ENCODE data around the gene PROS1.
"Not testable (repeated sequence)": the region's sequence is repeated elsewhere in the genome, so short reads cannot be mapped to it uniquely, and the experiment has no call there.

PROS1 gene

DNA sequence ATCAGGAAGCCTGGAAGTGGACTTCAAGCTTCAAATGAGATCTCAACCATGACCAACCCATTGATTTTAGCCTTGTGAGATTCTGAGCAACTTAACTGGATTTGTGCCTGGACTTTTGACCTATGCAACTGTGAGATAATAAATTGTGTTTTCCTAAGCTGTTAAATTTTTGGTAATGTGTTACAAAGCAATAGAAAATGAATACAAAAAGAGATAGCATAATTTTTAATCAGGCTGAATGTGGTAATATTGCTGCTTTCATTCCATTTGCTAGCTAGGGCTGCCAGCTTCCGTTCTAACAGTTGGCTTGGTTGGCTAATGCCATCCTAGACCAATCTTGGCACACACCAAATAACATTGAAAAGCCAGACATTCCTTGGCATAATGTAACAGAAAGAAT, 12.2 kb downstream of the PROS1 start:
- Histone ChIP-seq H3K36me3 (ENCODE audit: control insufficient read depth, insufficient read depth, low read length) (no peaks in the 10 kb centered on the region), H3K9ac (ENCODE audit: low read length) (no peak overlapping the region), H3K4me1 (ENCODE audit: control insufficient read depth, insufficient read depth, low read length) (no peaks in the 10 kb centered on the region), H3K27me3 (ENCODE audit: control insufficient read depth, insufficient read depth, low read length) (no peaks in the 10 kb centered on the region), H3K27ac (ENCODE audit: low read depth, low read length) (no peak overlapping the region), H3K4me3 (ENCODE audit: low read length) (no peak overlapping the region)

- H3K4me3 ChIP-seq (ENCODE audit: low read length), result no peak overlapping the region
- H3K9ac ChIP-seq (ENCODE audit: low read length), result no peak overlapping the region
- no peaks in the 10 kb centered on the region for H3K4me1 ChIP-seq (ENCODE audit: control insufficient read depth, insufficient read depth, low read length)
- H3K27me3 ChIP-seq (ENCODE audit: control insufficient read depth, insufficient read depth, low read length), result no peaks in the 10 kb centered on the region
- no peak overlapping the region for H3K27ac ChIP-seq (ENCODE audit: low read depth, low read length)
- H3K36me3 ChIP-seq (ENCODE audit: control insufficient read depth, insufficient read depth, low read length), result no peaks in the 10 kb centered on the region
Measured at GRCh38 chr3:93961026-93961425, 12.7 kb downstream of the PROS1 start.

DNA sequence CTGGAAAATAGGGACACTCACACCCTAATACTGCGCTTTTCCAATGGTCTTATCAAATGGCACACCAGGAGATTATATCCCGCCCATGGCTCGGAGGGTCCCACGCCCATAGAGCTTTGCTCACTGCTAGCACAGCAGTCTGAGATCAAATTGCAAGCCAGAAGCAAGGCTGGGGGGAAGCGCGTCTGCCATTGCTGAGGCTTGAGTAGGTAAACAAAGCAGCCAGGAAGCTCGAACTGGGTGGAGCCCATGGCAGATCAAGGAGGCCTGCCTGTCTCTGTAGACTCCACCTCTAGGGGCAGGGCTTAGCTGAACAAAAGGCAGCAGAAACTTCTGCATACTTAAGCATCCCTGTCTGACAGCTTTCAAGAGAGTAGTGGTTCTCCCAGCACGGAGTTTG, 23.7 kb downstream of the PROS1 start:
- H3K9ac ChIP-seq (ENCODE audit: low read length); H3K4me1 ChIP-seq (ENCODE audit: control insufficient read depth, insufficient read depth, low read length); H3K27me3 ChIP-seq (ENCODE audit: control insufficient read depth, insufficient read depth, low read length); H3K27ac ChIP-seq (ENCODE audit: low read depth, low read length); H3K36me3 ChIP-seq (ENCODE audit: control insufficient read depth, insufficient read depth, low read length); H3K4me3 ChIP-seq (ENCODE audit: low read length): not testable (repeated sequence)

DNA sequence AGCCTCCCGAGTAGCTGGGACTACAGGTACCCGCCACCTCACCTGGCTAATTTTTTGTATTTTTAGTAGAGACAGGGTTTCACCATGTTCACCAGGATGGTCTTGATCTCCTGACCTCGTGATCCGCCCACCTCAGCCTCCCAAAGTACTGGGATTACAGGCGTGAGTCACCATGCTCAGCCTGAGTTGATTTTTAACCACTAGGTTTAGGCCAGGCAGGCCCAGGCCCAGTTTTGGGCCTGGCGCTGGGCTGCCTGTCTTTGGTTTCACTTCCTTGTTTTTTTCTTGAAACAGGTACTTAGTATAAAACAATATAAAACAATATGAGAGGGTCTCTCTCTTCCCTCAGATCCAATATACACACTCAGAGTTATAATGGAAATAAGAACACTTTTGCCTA, 36.2 kb downstream of the PROS1 start:
- H3K4me3 ChIP-seq (ENCODE audit: low read length); H3K4me1 ChIP-seq (ENCODE audit: control insufficient read depth, insufficient read depth, low read length); H3K9ac ChIP-seq (ENCODE audit: low read length); H3K27ac ChIP-seq (ENCODE audit: low read depth, low read length); H3K27me3 ChIP-seq (ENCODE audit: control insufficient read depth, insufficient read depth, low read length); H3K36me3 ChIP-seq (ENCODE audit: control insufficient read depth, insufficient read depth, low read length): not testable (repeated sequence)

DNA sequence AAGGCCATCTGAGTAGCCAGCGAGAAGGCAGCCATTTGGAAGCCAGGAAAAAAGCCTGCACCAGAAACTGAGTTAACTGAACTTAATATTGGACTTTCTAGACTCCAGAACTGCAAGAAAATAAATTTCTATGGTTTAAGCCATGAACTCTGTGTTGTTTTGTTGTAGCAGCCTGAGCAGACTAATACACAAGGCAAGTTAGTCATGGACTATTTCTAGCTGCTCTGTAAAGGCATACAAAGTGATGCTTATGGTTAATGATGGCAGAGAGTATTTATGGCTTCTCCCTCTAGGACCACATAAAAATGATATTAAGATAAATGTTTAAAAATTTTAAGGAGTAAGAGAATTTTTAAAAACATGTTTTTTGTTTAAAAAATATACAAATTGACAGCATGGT, 37.1 kb downstream of the PROS1 start:
- Histone ChIP-seq H3K27ac (ENCODE audit: low read depth, low read length) (no peak overlapping the region), H3K27me3 (ENCODE audit: control insufficient read depth, insufficient read depth, low read length) (no peaks in the 10 kb centered on the region), H3K9ac (ENCODE audit: low read length) (no peak overlapping the region), H3K4me1 (ENCODE audit: control insufficient read depth, insufficient read depth, low read length) (no peaks in the 10 kb centered on the region), H3K36me3 (ENCODE audit: control insufficient read depth, insufficient read depth, low read length) (no peaks in the 10 kb centered on the region), H3K4me3 (ENCODE audit: low read length) (no peak overlapping the region)

DNA sequence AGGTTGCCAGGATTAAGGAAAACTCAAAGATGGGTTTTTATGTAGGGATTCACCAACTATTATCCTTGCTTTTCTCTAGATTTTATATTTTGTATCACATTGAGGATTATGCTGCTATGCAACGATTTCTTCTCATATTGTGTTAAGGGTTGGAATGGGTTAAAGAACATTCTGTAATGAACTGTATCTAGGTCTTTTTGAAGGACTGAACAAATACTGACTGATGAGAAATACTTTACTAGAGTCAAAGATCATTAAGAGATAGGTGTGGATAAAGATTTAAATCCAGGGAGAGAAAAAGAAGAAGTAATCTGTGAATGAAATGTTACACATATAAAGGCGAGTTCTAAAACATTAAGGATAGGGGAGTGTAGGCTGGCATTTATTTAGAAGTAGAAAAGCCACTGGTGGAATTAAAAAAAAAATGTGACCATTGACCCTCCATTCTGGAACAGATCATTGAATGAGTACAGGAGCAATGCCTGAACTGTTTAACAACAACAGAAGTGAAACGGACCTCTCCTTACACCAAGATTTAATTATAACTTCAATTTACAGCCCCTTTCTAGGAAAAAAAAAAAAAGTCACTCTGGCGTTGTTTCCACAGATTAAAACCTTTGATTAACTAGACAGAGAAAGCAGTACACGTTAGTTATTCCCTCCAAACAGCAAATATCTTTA, 39.2 kb downstream of the PROS1 start:
- no peaks in the 10 kb centered on the region for H3K4me1 ChIP-seq (ENCODE audit: control insufficient read depth, insufficient read depth, low read length)
- no peaks in the 10 kb centered on the region for H3K27me3 ChIP-seq (ENCODE audit: control insufficient read depth, insufficient read depth, low read length)
- no peak overlapping the region for H3K27ac ChIP-seq (ENCODE audit: low read depth, low read length)
- no peak overlapping the region for H3K4me3 ChIP-seq (ENCODE audit: low read length)
- H3K9ac ChIP-seq (ENCODE audit: low read length), result no peak overlapping the region
- H3K36me3 ChIP-seq (ENCODE audit: control insufficient read depth, insufficient read depth, low read length), result no peaks in the 10 kb centered on the region

DNA sequence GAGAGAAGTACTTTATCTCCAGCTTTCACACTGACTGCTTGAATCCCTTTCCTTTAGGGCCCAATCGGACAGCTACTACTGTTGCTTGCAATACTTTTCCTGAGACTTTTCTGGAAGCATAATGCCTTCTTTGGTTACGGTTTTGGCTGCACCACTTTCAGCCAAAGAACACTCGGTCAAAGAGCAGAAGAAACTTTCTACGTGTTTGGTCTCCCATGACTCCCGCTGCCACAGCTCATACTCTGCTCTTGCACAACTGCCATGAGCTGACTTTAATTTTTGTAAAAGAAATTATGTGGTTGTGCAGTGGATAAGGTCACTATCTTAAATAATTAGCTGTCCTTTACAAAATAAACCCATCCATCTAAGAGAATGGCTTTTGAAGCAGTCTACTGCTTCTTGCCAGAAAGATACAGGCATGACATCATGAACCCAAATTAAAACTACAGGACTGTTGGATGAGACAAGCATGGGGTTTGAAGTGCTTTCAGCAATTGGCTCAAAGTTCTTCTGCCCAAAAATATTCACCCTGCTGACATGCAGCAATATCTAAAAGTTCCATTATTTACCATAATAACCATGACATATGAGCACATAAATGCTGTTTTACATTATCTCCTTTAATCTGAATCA, 42.0 kb downstream of the PROS1 start:
- Histone ChIP-seq H3K4me3 (ENCODE audit: low read length) (no peak overlapping the region), H3K36me3 (ENCODE audit: control insufficient read depth, insufficient read depth, low read length) (no peaks in the 10 kb centered on the region), H3K27ac (ENCODE audit: low read depth, low read length) (no peak overlapping the region), H3K4me1 (ENCODE audit: control insufficient read depth, insufficient read depth, low read length) (no peaks in the 10 kb centered on the region), H3K9ac (ENCODE audit: low read length) (no peak overlapping the region), H3K27me3 (ENCODE audit: control insufficient read depth, insufficient read depth, low read length) (no peaks in the 10 kb centered on the region)

DNA sequence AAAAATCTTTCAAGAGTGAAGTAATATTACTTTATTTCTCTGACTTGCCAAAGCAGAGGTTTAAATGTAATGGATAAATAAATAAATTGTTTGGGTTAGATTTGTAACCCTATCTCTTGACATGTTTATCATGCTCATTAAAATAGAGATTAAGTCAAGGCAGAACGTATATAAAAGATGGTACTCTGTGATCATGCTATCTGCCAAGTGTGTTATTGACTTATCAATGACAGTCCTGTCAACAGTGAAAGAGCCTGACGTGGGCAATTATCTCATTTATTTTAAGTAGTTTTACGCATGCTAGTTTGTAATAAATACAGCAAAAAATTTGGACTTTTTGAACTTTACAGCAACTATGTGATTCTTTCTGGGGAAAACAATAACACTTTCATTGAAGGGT, 43.7 kb downstream of the PROS1 start:
- Histone ChIP-seq H3K27ac (ENCODE audit: low read depth, low read length) (no peak overlapping the region), H3K4me1 (ENCODE audit: control insufficient read depth, insufficient read depth, low read length) (no peaks in the 10 kb centered on the region)

DNA sequence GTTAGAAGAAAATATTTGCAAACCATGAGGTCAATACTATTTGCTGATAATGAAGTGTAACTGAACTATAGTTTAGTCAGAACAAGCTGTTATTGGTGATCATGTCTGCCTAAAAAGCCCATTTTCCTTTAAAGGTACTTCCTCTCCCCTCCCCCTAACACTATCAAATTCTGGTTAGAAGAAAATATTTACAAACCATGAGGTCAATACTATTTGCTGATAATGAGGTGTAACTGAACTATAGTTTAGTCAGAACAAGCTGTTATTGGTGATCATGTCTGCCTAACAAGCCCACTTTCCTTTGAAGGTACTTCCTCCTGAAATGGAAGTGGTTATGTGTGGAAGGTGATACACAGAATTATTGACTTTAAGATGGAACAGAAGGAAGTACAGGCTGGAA, 46.9 kb downstream of the PROS1 start:
- Histone ChIP-seq H3K9ac (ENCODE audit: low read length) (no peak overlapping the region), H3K27ac (ENCODE audit: low read depth, low read length) (no peak overlapping the region), H3K27me3 (ENCODE audit: control insufficient read depth, insufficient read depth, low read length) (no peaks in the 10 kb centered on the region), H3K36me3 (ENCODE audit: control insufficient read depth, insufficient read depth, low read length) (no peaks in the 10 kb centered on the region), H3K4me3 (ENCODE audit: low read length) (no peak overlapping the region), H3K4me1 (ENCODE audit: control insufficient read depth, insufficient read depth, low read length) (no peaks in the 10 kb centered on the region)

More for the DNA sequence above, 43.7 kb downstream of the PROS1 start:
- no peaks in the 10 kb centered on the region for H3K36me3 ChIP-seq (ENCODE audit: control insufficient read depth, insufficient read depth, low read length)
- H3K27me3 ChIP-seq (ENCODE audit: control insufficient read depth, insufficient read depth, low read length), result no peaks in the 10 kb centered on the region
- no peak overlapping the region for H3K4me3 ChIP-seq (ENCODE audit: low read length)
- no peak overlapping the region for H3K9ac ChIP-seq (ENCODE audit: low read length)

DNA sequence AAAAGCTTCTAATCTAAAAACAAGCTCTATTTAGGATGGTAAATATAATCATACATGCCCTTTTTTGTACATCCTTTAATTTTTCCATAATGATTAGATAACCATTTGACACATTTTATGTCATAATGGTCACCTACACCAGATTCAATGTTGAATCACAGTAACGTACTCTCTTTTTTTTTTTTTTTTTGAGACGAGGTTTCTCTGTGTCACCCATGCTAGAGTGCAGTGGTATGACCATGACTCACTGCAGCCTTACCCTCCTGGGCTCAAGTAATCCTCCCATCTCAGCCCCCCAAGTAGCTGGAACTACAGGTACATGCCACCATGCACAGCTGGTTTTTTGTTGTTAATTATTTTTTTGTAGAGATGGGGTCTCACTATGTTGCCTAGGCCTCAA, 49.2 kb downstream of the PROS1 start:
- Histone ChIP-seq H3K27ac (ENCODE audit: low read depth, low read length) (no peak overlapping the region), H3K27me3 (ENCODE audit: control insufficient read depth, insufficient read depth, low read length) (no peaks in the 10 kb centered on the region), H3K4me1 (ENCODE audit: control insufficient read depth, insufficient read depth, low read length) (no peaks in the 10 kb centered on the region), H3K4me3 (ENCODE audit: low read length) (no peak overlapping the region), H3K9ac (ENCODE audit: low read length) (no peak overlapping the region), H3K36me3 (ENCODE audit: control insufficient read depth, insufficient read depth, low read length) (no peaks in the 10 kb centered on the region)

GRCh38 chr3:93923006-93923405, 50.7 kb downstream of the PROS1 start:
- H3K4me1 ChIP-seq (ENCODE audit: control insufficient read depth, insufficient read depth, low read length), result no peaks in the 10 kb centered on the region
- H3K4me3 ChIP-seq (ENCODE audit: low read length), result no peak overlapping the region
- H3K9ac ChIP-seq (ENCODE audit: low read length), result no peak overlapping the region
- H3K27me3 ChIP-seq (ENCODE audit: control insufficient read depth, insufficient read depth, low read length), result no peaks in the 10 kb centered on the region
- no peaks in the 10 kb centered on the region for H3K36me3 ChIP-seq (ENCODE audit: control insufficient read depth, insufficient read depth, low read length)
- no peak overlapping the region for H3K27ac ChIP-seq (ENCODE audit: low read depth, low read length)

DNA sequence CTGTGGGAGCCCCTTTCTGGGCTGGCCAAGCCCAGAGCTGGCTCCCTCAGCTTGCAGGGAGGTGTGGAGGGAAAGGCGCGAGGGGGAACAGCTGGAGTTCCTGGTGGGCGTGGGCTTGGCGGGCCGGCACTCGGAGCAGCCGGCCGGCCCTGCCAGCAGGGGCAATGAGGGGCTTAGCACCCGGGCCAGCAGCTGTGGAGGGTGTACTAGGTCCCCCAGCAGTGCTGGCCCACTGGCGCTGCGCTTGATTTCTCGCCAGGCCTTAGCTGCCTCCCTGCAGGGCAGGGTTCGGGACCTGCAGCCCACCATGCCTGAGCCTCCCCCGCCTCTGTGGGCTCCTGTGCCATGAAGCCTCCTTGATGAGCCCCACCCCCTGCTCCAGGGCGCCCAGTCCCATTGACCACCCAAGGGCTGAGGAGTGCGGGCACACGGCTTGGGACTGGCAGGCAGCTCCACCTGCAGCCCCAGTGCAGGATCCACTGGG, 56.1 kb downstream of the PROS1 start:
- not testable (repeated sequence) for H3K36me3 ChIP-seq (ENCODE audit: control insufficient read depth, insufficient read depth, low read length); H3K4me3 ChIP-seq (ENCODE audit: low read length); H3K27ac ChIP-seq (ENCODE audit: low read depth, low read length); H3K4me1 ChIP-seq (ENCODE audit: control insufficient read depth, insufficient read depth, low read length); H3K27me3 ChIP-seq (ENCODE audit: control insufficient read depth, insufficient read depth, low read length); H3K9ac ChIP-seq (ENCODE audit: low read length)

GRCh38 chr3:93913623-93914022, 60.1 kb downstream of the PROS1 start:
- not testable (repeated sequence) for H3K9ac ChIP-seq (ENCODE audit: low read length); H3K36me3 ChIP-seq (ENCODE audit: control insufficient read depth, insufficient read depth, low read length); H3K4me1 ChIP-seq (ENCODE audit: control insufficient read depth, insufficient read depth, low read length); H3K27me3 ChIP-seq (ENCODE audit: control insufficient read depth, insufficient read depth, low read length); H3K27ac ChIP-seq (ENCODE audit: low read depth, low read length); H3K4me3 ChIP-seq (ENCODE audit: low read length)
